CD4-positive, alpha-beta T cell (primary cell): ENCODE measurements around the gene ADAMTS17. TPM values are rescaled to one million over a fixed set of nuclear protein-coding genes. Genes with fewer than 3 reads are reported as not detected.

Experiments
- ATAC-seq: fragments of 200-7000 bp; cut with Tn5 transposase; one replicate; pipeline ENCODE4 v1.10.0; 2022; ENCODE audit warnings: mild to moderate bottlenecking; ENCODE audit not compliant: poor library complexity
- CTCF ChIA-PET: fragments of 350-600 bp; sonication (Branson Sonifier 250); formaldehyde crosslinking; loops from one replicate; lab custom pipeline; 2021; ENCODE audit warnings: antibody characterized with exemption, inconsistent platforms; lab: Charles Lee
- POLR2A ChIA-PET: fragments of 350-600 bp; sonication (Branson Sonifier 250); formaldehyde crosslinking; loops from one replicate; lab custom pipeline; 2021; ENCODE audit warnings: antibody characterized with exemption, inconsistent platforms; lab: Charles Lee
- DNase-seq, 14 experiments: peaks; one replicate each; pipeline ENCODE4 v3.0.0-alpha.2; 2013 to 2020; ENCODE audit warnings: mixed read lengths in 2 of 14
- H3K27ac ChIP-seq, 2 donors: one replicate each; pipeline versions ENCODE4 v1.5.1 to v1.7.0; 2013; ENCODE audit warnings: low read length in 2 of 2, low read depth in 1 of 2, mild to moderate bottlenecking in 1 of 2
- H3K27me3 ChIP-seq, 2 experiments: 1 replicate in 1 of 2; 2 replicates in 1 of 2; pipeline versions ENCODE4 v1.6.1 to v1.7.0; 2013; ENCODE audit warnings: low read length in 2 of 2, control low read depth in 1 of 2, mild to moderate bottlenecking in 1 of 2, moderate library complexity in 1 of 2; ENCODE audit not compliant: insufficient read depth in 2 of 2, control insufficient read depth in 1 of 2
- H3K36me3 ChIP-seq: one replicate; pipeline ENCODE4 v1.6.1; 2013; ENCODE audit warnings: low read length, control low read depth; ENCODE audit not compliant: insufficient read depth
- H3K4me1 ChIP-seq: one replicate; pipeline ENCODE4 v1.6.1; 2013; ENCODE audit warnings: low read length, control low read depth; ENCODE audit not compliant: insufficient read depth
- H3K4me3 ChIP-seq: one replicate; pipeline ENCODE4 v1.5.1; 2013; ENCODE audit warnings: mild to moderate bottlenecking, low read length, moderate library complexity
- H3K9me3 ChIP-seq, 2 experiments: 1 replicate in 1 of 2; 2 replicates in 1 of 2; pipeline versions ENCODE4 v1.6.1 to v1.7.0; 2013; ENCODE audit warnings: low read length in 2 of 2, mild to moderate bottlenecking in 2 of 2, control low read depth in 1 of 2, moderate library complexity in 1 of 2; ENCODE audit not compliant: control insufficient read depth in 1 of 2, insufficient read depth in 1 of 2
- H3K27ac Mint-ChIP-seq: one replicate; pipeline ENCODE4 v1.8.0; 2020; ENCODE audit warnings: mixed read lengths
- H3K27me3 Mint-ChIP-seq: one replicate; pipeline ENCODE4 v1.8.0; 2021; ENCODE audit warnings: mixed read lengths
- H3K36me3 Mint-ChIP-seq: one replicate; pipeline ENCODE4 v1.8.0; 2021; ENCODE audit warnings: low read depth, mixed read lengths
- H3K4me1 Mint-ChIP-seq: one replicate; pipeline ENCODE4 v1.8.0; 2021; ENCODE audit warnings: low read depth, mixed read lengths
- H3K4me3 Mint-ChIP-seq: one replicate; pipeline ENCODE4 v1.8.0; 2020; ENCODE audit warnings: mild to moderate bottlenecking, mixed read lengths
- H3K9me3 Mint-ChIP-seq: one replicate; pipeline ENCODE4 v1.8.0; 2020; ENCODE audit warnings: mixed read lengths
- intact Hi-C, 2 experiments: fragments of 100-400 bp; cut with DNase I in 1 of 2; cut with micrococcal nuclease in 1 of 2; formaldehyde crosslinking; loops; one replicate each; pipeline versions ENCODE4 v1.15.1 to v1.9.0; 2023 to 2025; cut with DNase I, micrococcal nuclease
- total RNA-seq, 174 experiments: library from RNA in 2 of 174; stranded (reverse) in 2 of 174; gene quantifications; one replicate each; pipeline ENCODE4 v1.2.3 and lab custom pipeline; 2021 to 2026
- TF ChIP-seq, protein P1 (sequence below): fragments of 200-600 bp; IDR thresholded peaks from one replicate; pipeline ENCODE4 v1.8.0; 2022; ENCODE audit warnings: antibody characterized with exemption, mild to moderate bottlenecking

ADAMTS17 gene
- total RNA-seq, 2 experiments from 2014 or later: 9.9 to 13.2 TPM

DNA sequence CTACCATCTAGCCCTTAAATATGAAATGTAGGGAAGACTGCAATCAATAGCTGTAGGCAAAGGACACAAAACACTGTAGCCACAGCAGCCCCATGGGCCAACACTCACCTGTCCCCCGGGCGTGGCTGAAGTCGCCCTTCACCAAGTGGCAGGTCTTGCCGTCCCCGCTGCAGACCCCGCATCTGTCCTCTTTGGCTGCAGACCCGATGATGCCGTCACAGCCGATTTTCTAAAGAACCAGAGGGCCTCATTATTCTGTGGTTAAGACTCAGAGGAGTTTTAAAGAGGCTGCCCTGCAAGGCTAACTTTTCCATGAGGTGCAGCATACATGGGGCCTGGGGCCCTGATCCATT is 245.6 kb downstream of the ADAMTS17 start:
- CTCF ChIA-PET: no interaction called here
- Histone ChIP-seq H3K4me1 (no peaks in the 10 kb centered on the region), H3K4me3 (no peak overlapping the region), H3K27me3 (no peaks in the 10 kb centered on the region), H3K36me3 (no peaks in the 10 kb centered on the region), H3K9me3 (no peaks in the 10 kb centered on the region), H3K27ac (no peak overlapping the region)
- H3K27me3 Mint-ChIP-seq: no peaks in the 10 kb centered on the region
- no peak overlapping the region for H3K27ac Mint-ChIP-seq
- H3K36me3 Mint-ChIP-seq: peaks cover 7% of the 10 kb centered on the region
- ATAC-seq (no peak), DNase-seq (no peak)
- no peaks in the 10 kb centered on the region for H3K4me1 Mint-ChIP-seq
- intact Hi-C loops: no loop called here
- no peaks in the 10 kb centered on the region for H3K9me3 Mint-ChIP-seq
- H3K4me3 Mint-ChIP-seq: no peak overlapping the region
- POLR2A ChIA-PET: no interaction called here
- TF ChIP-seq, protein P1, sequence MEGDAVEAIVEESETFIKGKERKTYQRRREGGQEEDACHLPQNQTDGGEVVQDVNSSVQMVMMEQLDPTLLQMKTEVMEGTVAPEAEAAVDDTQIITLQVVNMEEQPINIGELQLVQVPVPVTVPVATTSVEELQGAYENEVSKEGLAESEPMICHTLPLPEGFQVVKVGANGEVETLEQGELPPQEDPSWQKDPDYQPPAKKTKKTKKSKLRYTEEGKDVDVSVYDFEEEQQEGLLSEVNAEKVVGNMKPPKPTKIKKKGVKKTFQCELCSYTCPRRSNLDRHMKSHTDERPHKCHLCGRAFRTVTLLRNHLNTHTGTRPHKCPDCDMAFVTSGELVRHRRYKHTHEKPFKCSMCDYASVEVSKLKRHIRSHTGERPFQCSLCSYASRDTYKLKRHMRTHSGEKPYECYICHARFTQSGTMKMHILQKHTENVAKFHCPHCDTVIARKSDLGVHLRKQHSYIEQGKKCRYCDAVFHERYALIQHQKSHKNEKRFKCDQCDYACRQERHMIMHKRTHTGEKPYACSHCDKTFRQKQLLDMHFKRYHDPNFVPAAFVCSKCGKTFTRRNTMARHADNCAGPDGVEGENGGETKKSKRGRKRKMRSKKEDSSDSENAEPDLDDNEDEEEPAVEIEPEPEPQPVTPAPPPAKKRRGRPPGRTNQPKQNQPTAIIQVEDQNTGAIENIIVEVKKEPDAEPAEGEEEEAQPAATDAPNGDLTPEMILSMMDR: no peak

DNA sequence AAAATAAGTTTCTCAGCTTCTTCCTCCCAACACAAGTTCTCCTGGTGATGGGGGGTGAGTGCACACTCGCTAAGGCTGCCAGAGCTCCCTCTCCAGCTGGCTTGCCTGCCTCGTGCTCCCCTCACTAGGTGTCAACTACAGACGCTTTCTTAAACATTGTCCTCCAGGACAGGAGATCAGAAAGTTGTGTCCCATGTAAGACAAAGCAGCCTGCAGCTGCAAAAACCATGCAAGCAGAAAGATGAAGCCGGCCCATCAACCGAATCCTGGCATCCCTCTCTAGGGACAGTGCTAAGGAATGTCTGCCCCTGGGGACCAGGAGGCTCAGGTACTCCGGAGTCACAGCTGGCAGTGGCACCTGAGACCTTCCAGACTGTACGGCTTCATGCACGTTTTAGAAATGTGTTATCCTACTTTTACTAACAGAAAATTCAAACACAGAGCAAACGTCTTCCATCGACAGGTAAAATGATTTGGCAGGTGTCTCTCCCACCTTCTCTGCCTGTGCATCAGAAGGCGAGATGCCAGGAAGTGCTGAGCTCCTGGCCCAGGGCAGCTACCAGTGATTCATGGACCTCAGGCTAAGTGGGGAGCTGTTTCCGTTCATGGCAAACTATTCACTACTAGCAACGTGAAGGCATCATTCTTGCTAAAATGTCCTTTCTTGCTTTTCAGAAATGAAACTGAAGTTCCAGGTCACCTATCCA is 246.1 kb downstream of the ADAMTS17 start:
- H3K27ac ChIP-seq: no peak overlapping the region
- no peaks in the 10 kb centered on the region for H3K4me1 ChIP-seq
- H3K9me3 Mint-ChIP-seq: no peaks in the 10 kb centered on the region
- H3K9me3 ChIP-seq: no peaks in the 10 kb centered on the region
- TF ChIP-seq, protein P1: no peak
- no peak overlapping the region for H3K4me3 Mint-ChIP-seq
- intact Hi-C loops: no loop called here
- H3K27ac Mint-ChIP-seq: no peak overlapping the region
- ATAC-seq (no peak), DNase-seq (no peak)
- ChIA-PET POLR2A (no interaction called here), CTCF (no interaction called here)
- H3K27me3 ChIP-seq: no peaks in the 10 kb centered on the region
- H3K27me3 Mint-ChIP-seq: no peaks in the 10 kb centered on the region
- no peaks in the 10 kb centered on the region for H3K4me1 Mint-ChIP-seq
- no peaks in the 10 kb centered on the region for H3K36me3 ChIP-seq
- H3K36me3 Mint-ChIP-seq: peaks cover 7% of the 10 kb centered on the region
- H3K4me3 ChIP-seq: no peak overlapping the region

DNA sequence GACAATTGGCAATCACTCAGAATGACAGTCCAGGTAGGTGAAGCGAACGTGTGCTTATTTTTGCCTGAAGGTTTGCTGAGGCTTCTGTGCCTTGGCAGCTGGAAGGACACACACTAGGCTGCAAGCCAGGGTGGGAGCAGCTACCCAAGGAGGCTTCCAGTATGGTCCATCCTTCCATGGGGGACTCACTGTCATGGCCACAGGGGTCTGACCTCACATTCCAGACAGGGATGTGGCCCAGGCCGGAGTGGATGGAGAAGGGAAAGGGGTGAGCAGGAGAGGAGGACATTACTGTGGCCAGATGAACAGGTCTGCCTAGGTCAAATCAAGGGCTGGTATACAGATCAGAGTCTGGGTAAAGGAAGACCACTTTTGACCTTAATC is 247.7 kb downstream of the ADAMTS17 start:
- H3K36me3 Mint-ChIP-seq: peaks cover 11% of the 10 kb centered on the region
- no peaks in the 10 kb centered on the region for H3K27me3 Mint-ChIP-seq
- Histone ChIP-seq H3K4me3 (no peak overlapping the region), H3K4me1 (no peaks in the 10 kb centered on the region), H3K27ac (no peak overlapping the region), H3K36me3 (no peaks in the 10 kb centered on the region), H3K27me3 (no peaks in the 10 kb centered on the region), H3K9me3 (no peaks in the 10 kb centered on the region)
- no peak overlapping the region for H3K4me3 Mint-ChIP-seq
- CTCF ChIA-PET: no interaction called here
- no peaks in the 10 kb centered on the region for H3K4me1 Mint-ChIP-seq
- intact Hi-C loops: no loop called here
- no peaks in the 10 kb centered on the region for H3K9me3 Mint-ChIP-seq
- no peak for ATAC-seq
- H3K27ac Mint-ChIP-seq: no peak overlapping the region
- POLR2A ChIA-PET: no interaction called here
- TF ChIP-seq, protein P1: no peak
- DNase-seq: no peak
